HG03066 (cell line): ENCODE data around the gene MRPL40.

ENCODE experiments used
- ATAC-seq: cut with Tn5 transposase; IDR thresholded peaks from one replicate; pipeline ENCODE4 v1.9.1; 2021; ENCODE audit warnings: low read depth; ENCODE audit not compliant: unreplicated experiment

MRPL40 gene

DNA sequence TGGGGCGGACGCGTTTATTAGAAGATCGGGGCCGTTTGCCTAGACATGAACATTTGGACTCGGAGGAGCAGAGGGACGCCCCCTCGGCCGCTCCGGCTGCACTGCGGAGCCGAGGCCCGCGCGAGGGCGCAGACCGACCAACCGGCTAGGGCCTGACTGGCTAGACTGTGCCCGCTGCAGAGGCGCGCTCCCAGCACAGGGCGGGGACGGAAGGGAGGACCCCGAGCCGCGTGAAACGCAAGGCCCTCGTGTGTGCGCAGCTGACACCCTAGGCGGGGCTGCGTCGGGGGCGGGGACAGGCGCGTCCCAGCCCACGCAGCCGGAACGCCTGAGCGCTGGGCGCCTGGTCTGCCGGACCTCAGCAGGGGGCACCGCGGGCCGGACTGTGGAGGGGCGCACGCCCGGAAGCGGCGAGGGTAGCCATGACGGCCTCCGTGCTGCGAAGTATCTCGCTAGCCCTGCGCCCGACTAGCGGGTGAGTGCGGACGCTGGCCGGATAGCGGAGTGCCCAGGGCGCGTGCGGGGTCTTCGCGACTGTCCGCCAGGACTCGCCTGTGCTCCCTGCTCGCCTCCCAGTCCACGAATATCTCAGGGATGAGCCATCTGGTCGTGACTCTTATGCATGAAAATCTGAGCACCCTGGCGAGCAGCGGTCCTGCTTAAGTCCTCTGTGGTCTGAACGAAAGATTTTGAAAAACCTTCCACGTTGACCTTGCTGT lies at the start of gene MRPL40:
TSS of gene MRPL40 (plus strand) at position 413 of the 719 bp plus-strand sequence. CDS start at position 423, 10 bp downstream.
- ATAC-seq, result peak; percentile 75

DNA sequence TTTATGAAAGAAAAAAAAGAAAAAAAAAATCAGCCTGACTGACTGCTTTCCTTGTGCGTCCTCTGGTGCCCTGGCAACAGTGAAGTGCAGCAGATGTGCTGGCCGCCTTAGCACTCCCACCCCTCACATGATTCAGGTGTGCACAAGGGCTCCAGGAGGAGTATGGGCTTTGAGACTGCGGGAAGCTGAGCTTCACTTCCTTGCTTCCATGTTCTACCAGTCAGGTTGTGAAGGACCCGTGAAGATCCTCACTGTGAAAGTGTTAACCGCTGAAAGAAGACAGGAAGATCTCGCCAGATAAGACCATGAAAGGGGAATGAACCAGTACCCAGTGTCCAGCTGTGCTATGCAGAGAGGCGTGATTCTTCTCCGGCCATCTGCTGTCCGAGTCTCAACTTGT lies 49.1 kb upstream of the MRPL40 start:
- ATAC-seq, result no peak

GRCh38 chr22:19385221-19385906 lies 47.0 kb upstream of the MRPL40 start:
- no peak for ATAC-seq

- no peak for ATAC-seq
Measured at GRCh38 chr22:19386248-19386647, 46.1 kb upstream of the MRPL40 start.

- no peak for ATAC-seq
Measured at GRCh38 chr22:19387038-19387437, 45.3 kb upstream of the MRPL40 start.

- no peak for ATAC-seq
Measured at GRCh38 chr22:19387575-19387974, 44.8 kb upstream of the MRPL40 start.

DNA sequence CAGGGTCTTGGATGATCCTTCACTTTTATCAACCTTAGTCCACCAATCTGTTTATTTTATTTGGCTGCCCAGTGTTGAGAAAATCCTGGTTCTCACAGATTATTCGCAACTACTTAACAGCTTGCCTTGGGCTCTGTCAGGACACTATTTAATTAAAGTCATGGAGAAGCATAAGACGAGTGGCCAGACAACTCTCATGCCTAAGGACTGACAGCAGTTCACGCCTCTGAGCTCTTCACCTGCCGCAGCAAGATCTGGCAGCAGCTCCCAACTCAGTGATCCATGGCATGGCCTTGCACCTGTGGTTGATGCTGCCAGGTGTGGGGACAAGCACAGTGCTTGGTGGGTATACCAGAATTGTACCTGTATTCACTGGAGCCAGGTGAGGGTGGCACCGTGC lies 38.6 kb upstream of the MRPL40 start:
- no peak for ATAC-seq

DNA sequence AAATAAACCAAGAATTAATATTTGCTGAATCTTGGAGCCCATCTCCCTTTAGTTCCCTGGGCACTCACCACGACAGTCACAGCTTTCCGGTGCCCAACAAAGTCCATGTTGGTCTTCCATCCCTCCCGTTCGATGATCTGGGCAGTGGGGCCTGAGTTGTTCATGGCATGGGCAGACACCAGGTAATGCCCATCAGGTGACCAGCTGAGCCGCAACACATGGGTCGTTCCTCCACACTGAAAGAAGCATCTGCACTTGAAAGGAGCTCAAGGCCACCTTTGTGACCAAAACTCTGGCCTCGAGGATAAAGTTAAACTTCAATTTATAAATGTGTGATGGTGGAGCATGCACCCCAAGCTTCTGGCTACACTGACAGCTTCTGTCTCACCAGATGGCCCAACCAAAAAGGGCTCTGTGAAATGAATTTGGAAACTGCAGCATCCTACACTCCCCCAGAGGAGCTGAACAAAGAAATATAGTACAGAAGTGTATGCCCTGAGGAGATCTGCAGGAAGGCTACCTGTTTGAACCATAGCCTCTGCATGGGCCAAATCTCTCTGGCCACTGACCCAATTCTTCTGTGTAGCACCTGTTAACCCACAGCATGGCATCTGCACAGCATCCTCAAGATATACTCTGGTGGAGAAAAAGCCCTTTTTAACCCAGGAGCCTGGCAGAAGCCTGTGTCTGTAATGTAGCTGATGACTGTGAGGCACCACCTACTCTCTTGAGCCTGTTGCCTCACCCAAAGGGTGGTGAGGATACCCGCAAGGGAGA lies 37.9 kb upstream of the MRPL40 start:
- ATAC-seq, result no peak

DNA sequence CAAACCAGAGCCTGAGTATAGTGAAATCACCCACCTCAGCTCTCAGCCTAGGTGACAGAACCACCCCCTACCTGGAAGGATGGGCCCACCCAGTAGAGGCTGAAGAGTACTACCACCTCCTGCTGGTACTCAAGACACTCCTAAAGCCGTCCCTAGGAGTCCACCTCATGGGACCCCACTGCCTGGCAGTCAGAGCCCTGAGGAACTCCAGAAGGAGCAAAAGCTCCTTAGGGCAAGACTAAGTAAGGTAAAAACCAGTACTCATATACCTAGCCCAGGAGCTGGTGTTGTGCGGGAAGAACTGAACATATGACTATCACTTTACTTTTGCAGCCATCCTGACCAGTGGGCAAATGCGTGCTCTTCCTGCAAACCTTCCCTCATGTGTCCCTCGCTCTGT lies 37.1 kb upstream of the MRPL40 start:
- ATAC-seq, result no peak

GRCh38 chr22:19396561-19396933 lies 35.8 kb upstream of the MRPL40 start:
- ATAC-seq, result no peak

- ATAC-seq, result no peak
Measured at GRCh38 chr22:19396934-19397733, 35.2 kb upstream of the MRPL40 start.

DNA sequence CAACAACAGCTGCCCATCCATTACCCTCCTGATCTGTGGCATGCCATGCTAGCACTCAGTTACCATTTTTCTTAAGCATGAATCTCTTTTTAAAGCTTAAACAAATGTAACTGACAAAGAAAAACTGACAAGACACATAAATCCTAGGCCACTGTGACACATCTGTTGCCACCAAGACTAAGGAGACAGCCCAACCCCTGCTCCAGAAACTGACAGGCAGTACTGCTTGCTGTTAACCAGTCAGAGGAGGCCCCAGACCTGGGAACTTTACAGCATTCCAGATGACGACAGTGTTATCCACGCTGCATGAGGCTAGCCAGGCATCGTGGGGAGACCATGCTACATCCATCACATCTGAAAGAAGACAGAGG lies 34.6 kb upstream of the MRPL40 start:
- no peak for ATAC-seq

DNA sequence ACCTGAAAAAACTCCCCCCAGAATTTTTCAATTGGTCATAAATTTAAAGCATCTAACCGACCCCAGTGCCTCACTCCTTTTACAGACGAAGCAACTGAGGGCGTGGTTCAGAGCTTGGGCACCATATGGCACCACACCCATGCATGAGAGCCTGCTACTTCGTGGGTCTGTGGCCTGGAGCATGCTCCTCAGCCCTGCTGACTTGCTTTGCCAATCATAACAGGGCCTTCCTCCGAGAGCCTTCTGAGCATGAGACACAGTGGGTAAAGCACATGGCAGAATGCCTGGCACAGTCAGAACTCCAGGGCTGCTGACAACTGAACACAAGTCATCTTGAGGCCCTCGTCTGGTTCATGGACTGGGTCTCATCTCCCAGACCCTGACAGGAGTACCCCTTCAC lies 34.1 kb upstream of the MRPL40 start:
- ATAC-seq, result no peak

DNA sequence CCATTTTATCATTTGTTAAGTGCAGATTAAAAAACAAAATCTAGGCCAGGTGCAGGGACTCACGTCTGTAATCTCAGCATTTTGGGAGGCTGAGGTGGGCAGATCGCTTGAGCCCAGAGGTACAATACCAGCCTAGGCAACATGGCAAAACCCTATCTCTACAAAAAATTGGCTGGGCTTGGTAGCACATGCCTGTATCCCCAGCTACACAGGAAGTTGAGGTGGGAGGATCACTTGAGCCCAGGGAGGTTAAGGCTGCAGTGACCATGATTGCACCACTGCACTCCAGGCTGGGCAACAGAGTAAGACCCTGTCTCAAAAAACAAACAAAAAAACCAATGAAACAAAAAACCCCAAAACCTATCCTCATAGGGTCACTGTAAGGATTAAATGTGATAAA lies 33.7 kb upstream of the MRPL40 start:
- no peak for ATAC-seq

GRCh38 chr22:19400881-19401280 lies 31.5 kb upstream of the MRPL40 start:
- no peak for ATAC-seq

DNA sequence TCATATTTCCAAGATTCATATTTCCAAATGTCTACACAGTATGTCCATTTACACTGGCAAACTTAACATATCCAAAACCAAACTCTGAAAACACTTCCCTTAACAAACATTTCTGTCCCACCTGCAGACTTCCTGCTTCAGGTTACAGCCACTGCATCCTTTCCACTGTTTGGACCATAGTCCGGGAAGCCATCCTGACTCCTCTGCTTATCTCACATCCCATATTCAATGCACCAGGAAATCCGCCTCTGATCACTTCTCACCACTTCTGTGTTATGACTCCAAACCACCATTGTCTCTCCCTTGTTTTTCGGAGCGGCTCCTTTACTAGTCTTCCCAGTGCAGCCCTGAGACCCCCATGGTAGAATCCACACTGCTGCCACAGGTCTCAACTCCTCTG lies 30.9 kb upstream of the MRPL40 start:
- ATAC-seq, result no peak

DNA sequence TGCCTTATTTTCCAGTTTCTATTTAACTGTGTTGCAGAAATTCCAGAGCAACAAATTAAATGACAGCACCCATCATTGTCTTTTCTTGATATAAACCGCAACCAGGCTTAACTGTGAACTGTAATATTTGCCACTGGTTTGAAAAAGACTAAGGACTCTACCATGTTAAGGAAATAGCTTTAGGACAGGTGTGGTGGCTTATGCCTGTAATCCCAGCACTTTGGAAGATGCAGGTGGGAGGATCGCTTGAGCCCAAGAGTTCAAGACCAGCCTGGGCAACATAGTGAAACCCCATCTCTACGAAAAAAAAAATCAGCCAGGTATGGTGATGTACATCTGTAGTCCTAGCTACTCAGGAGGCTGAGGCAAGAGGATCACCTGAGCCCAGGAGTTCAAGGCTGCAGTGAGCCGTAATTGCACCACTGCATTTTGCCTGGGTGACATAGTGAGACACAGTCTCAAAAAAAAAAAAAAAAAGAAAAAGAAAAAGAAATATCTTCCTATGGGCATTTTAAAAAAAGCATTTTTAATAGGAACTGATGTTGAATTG lies 29.6 kb upstream of the MRPL40 start:
- no peak for ATAC-seq

DNA sequence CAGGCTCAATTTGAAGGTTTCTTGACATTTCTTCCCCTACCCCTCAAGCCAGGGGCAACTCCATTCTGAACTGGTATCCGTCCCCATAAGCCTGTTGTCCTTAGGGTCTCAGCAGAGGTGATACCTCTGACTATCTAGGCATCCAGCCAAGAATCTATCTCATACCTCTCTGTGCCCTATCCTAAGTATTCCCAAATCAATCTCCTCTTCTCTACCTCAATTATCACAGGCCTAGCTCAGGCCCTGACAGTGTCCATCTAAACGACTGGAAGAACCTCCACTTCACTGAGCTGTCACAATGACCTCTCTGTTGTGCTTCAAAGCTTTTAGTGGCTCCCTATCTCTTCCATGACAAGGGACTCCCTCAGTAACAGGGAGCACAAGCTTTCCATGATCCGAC lies 27.7 kb upstream of the MRPL40 start:
- no peak for ATAC-seq

DNA sequence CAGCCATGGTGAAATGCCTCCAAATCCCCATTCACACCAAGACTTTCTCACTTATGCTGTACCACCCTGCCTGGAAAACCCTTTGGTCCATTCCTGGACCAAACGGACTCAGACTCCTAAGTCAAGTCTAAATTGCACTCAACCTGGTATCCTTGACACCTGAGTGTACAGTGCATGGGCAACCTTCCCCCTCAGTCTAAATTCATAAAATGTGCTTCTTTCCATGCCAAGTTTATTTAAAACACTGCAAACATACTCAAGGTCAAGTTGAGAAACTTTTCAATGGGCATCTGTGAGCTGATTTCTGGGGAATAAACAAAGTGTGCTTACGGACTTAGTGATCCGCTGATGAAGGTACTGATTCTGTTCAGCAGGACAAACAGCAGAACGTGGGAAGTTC lies 27.2 kb upstream of the MRPL40 start:
- ATAC-seq, result no peak

DNA sequence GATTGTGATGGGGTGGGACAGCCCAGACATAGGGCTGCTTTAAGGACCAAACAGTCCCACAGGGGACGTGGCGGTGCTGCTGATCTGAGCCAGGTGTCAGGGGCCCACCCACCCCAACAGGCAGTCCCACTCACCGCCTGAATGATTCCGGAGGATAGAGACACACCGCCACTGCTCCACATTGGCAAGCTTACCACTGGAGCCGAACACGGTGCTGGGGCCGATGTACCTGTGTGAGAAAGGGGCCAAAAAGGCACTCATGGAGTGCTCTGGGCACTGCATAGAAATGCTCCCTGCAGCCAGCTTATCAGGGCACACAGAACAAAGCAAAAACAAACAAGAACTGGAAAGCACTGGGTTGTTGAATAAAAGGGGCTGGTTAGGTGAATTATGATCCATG lies 26.7 kb upstream of the MRPL40 start:
- ATAC-seq, result no peak
